Activated CD8-positive, alpha-beta memory T cell treated with anti-CD3 and anti-CD28 coated beads for 24 hours (primary cell): ENCODE measurements around the gene ZBTB11.
"Not testable (repeated sequence)": the region's sequence is repeated elsewhere in the genome, so short reads cannot be mapped to it uniquely, and the experiment has no call there.

Experiments used
- DNase-seq: peaks from one replicate; pipeline ENCODE4 v3.0.0-alpha.2; 2020

The ZBTB11 gene

GRCh38 chr3:101641397-101642115, 35.4 kb downstream of the ZBTB11 start:
- DNase-seq = not testable (repeated sequence)

- peak; percentile 11 for DNase-seq
Observed at GRCh38 chr3:101640256-101640655, 36.7 kb downstream of the ZBTB11 start.

DNA sequence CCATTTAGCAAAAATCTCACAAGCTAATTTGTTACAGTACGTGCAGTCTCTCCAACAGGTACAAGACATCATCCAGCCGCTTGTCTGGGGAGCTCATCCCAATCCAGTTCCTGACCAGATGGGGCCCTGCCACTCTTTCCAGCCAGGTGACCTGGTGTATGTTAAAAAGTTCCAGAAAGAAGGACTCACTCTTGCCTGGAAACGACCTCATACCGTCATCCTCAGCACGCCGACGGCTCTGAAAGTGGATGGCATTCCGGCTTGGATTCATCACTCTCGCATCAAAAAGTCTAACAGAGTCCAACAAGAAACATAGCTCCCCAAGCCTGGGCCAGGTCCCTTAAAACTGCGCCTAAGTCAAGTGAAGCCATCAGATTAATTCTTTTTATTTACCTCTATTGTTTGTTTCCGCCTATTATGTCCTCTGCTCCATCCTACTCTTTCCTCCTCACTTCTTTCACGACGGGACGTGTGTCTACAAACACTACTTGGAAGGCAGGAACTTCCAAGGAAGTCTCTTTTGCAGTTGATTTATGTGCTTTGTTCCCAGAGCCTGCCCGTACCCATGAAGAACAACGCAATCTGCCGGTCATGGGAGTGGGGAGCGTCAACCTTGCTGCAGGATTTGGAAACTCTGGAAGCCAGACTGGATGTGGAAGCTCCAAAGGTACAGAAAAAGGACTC, 37.5 kb downstream of the ZBTB11 start:
- DNase-seq = peak; percentile 32

- DNase-seq = peak; percentile 28
Observed at GRCh38 chr3:101638261-101638745, 38.6 kb downstream of the ZBTB11 start.

- no peak for DNase-seq
Observed at GRCh38 chr3:101637451-101637850, 39.5 kb downstream of the ZBTB11 start.

GRCh38 chr3:101635954-101636798, 40.8 kb downstream of the ZBTB11 start:
- DNase-seq = peak; percentile 79

GRCh38 chr3:101635345-101635744, 41.6 kb downstream of the ZBTB11 start:
- DNase-seq = peak; percentile 17

- DNase-seq = peak; percentile 24
Observed at GRCh38 chr3:101634591-101635196, 42.2 kb downstream of the ZBTB11 start.

DNA sequence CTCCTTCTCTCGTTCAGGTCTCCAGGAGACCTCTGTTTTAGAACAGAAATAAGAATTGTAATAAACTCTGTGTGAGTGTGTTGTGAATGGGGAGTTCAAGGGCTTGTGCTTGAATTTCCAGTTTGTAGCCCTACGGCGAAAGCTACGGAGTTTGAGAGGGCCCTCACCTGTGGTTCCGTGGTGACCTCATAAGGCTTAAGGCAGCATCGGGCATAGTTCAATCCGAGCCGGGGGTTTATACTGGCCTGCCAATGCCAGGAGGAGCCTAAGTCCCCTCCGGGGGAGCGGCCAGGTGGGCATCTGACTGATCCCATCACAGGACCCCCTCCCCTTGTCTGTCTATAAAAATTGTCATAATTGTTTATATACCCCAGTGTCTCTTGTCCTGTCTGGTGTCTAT, 43.7 kb downstream of the ZBTB11 start:
- DNase-seq = peak; percentile 26

- DNase-seq = peak; percentile 48
Observed at GRCh38 chr3:101632586-101632985, 44.3 kb downstream of the ZBTB11 start.

DNA sequence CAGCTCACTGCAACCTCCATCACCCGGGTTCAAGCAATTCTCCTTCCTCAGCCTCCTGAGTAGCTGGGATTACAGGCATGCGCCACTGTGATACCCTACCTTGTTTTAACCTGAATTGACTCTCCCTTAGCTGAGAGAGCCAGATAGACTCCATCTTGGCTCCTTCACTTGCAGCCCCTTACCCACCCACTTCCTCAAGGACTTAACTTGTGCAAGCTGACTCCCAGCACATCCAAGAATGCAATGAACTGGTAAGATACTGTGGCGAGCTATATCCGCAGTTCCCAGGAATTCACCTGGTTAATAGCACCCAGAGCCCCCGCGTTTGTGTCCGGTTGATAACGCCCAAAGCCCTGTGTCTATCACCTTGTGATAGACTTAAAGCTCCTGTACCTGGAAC, 45.0 kb downstream of the ZBTB11 start:
- peak; percentile 41 for DNase-seq

GRCh38 chr3:101631098-101631796, 45.7 kb downstream of the ZBTB11 start:
- DNase-seq = no peak

DNA sequence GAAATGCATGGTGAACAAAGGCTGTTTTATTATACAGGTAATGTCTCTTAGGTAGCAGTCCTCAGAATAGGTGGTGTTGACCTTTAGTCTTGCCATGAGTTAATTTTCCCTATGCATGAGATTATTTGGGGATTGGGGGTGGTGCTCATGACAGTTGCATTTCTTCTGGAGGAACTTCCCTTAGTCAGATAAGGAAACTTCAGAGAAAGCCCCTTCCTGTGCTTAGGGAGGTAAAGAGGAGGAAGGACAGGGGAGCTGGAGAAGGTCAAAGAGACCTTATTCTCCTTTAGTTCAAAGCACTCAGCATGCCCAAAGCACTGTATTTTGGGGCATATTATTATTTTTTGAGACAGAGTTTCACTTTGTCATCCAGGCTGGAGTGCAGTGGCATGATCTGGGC, 47.7 kb downstream of the ZBTB11 start:
- DNase-seq = no peak

GRCh38 chr3:101625879-101626278, 51.1 kb downstream of the ZBTB11 start:
- no peak for DNase-seq

DNA sequence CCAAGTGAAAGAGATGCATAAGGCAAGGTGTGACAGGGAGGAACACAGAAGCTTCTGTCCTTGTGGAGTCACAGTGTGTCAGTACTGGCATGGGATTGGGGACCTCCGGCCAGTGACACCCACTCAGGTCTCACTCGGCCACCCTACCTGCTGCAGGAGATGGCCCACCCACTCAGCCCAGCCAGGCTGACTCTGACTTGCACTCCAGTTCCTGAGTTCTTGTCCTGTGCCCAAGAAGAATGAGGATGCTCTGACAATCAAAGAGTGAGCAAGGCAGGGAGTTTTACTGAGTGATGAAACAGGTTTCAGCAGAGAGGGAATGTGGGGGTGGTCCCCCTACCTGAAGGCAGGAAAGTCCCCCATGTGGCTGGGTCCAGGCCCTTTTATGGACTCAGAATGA, 52.1 kb downstream of the ZBTB11 start:
- DNase-seq = no peak

DNA sequence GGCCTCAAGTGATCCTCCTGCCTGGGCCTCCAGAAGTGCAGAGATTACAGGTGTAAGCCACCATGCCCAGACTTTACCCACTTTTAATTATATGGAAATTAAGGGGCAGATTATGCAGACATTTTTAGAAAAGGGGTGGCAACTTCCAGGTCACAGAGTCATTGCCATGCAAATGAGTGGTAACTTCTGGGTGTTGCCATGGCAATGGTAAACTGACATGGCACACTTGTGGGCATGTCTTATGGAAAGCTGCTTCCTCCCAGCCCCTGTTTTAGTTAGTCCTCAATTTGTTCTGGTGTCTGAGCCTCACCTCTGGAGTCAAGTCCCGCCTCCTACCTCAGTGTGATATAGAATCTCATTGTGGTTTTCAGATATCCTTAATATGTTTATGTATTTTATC, 53.3 kb downstream of the ZBTB11 start:
- no peak for DNase-seq

GRCh38 chr3:101619734-101620133, 57.2 kb downstream of the ZBTB11 start:
- no peak for DNase-seq

GRCh38 chr3:101618726-101619125, 58.2 kb downstream of the ZBTB11 start:
- DNase-seq = no peak

DNA sequence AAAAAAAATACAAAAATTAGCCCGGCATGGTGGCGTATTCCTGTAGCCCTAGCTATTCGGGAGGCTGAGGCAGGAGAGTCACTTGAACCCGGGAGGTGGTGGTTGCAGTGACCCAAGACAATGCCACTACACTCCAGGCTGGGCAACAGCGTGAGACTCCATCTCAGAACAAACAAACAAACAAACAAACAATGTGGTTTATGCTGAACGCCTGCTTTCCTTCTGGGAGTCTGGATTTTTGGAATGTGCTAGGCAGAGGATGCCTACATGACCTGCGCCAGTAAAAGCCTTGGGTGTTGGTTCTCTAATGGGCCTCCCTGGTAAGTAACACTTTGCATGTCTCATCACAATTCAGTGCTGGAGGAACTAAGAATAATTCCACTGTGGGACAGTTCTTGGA, 59.5 kb downstream of the ZBTB11 start:
- peak; percentile 13 for DNase-seq

DNA sequence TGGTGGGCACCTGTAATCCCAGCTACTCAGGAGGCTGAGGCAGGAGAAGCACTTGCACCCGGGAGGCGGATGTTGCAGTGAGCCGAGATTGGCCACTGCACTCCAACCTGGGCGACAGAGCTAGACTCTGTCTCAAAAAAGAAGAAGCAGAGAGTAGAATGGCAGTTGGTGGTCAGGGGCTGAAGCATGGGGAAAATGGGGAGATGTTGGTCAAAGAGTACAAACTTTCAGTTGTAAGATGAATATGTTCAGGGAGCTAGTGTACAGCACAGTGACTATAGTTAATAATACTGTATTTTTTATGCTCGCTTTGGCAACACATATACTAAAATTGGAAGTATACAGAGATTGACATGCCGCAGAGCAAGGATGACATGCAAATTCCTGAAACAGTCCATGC, 61.4 kb downstream of the ZBTB11 start:
- no peak for DNase-seq

DNA sequence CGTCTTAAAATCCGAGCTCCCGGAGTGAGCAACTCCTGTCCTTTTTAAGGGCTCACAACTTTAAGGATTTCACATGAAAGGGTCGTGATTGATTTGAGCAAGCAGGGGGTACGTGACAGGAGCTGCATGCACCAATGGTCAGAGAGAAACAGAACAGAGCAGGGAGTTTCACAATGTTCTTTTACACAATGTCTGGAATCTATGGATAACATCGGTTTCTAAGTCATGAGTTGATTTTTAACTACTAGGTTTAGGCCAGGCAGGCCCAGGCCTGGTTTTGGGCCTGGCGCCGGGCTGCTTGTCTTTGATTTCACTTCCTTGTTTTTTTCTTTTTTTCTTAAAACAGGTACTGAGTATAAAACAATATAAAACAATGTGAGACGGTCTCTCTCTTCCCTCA, 63.9 kb downstream of the ZBTB11 start:
- peak; percentile 32 for DNase-seq

DNA sequence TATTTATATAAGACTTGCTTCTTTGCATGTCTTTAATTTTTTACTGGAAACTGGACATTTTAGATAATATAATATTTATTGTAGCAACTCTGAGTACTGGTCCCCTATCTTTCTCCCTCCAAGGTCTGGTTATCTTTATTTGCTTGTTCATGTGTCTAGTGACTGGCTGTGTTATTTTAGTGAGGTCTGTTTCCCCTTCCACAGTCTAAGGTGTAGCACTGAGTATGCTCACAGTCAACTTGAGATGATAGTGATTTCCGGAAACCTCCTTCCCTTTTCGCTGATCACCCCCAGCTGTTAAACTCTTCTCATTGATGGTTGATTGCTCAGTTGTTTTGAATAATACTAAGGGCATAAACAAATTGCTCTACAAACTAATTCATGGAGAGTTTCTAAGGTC, 65.9 kb downstream of the ZBTB11 start:
- no peak for DNase-seq
